Neural cell (in vitro differentiated cells): Measurements from ENCODE around the gene AQP3. TPM values are rescaled to one million over a fixed set of nuclear protein-coding genes. Genes with fewer than 3 reads are reported as not detected.
"Not testable (repeated sequence)": the region's sequence is repeated elsewhere in the genome, so short reads cannot be mapped to it uniquely, and the experiment has no call there.

Experiments used
- H2AFZ ChIP-seq: fragments of 200-600, 300-800 bp; sonication (generic), shearing (Covaris generic); 2 replicates; pipeline ENCODE4 v1.6.0; 2014; ENCODE audit warnings: low read depth, mild to moderate bottlenecking, antibody characterized with exemption, low read length, moderate library complexity
- H3F3A ChIP-seq: fragments of 200-600 bp; shearing (Covaris generic); 2 replicates; pipeline ENCODE4 v1.6.1; 2016; ENCODE audit warnings: mild to moderate bottlenecking, moderate library complexity, mixed read lengths, antibody characterized with exemption, low read length; ENCODE audit not compliant: insufficient read depth, poor library complexity, severe bottlenecking
- H3K27ac ChIP-seq: fragments of 200-600, 300-800 bp; sonication (generic), shearing (Covaris generic); 2 replicates; pipeline ENCODE4 v1.5.1; 2014; ENCODE audit warnings: mild to moderate bottlenecking, low read length, moderate library complexity
- H3K27me3 ChIP-seq: fragments of 300-800, 200-600 bp; sonication (generic), shearing (Covaris generic); 2 replicates; pipeline ENCODE4 v1.6.0; 2014; ENCODE audit warnings: mild to moderate bottlenecking, low read depth, low read length, moderate library complexity; ENCODE audit not compliant: insufficient read depth
- H3K36me3 ChIP-seq: fragments of 300-800, 200-600 bp; sonication (generic), shearing (Covaris generic); 2 replicates; pipeline ENCODE4 v1.5.1; 2014; ENCODE audit warnings: mild to moderate bottlenecking, antibody characterized with exemption, low read length, moderate library complexity; ENCODE audit not compliant: insufficient read depth
- H3K4me2 ChIP-seq: fragments of 300-800, 200-600 bp; sonication (generic), shearing (Covaris generic); 2 replicates; pipeline ENCODE4 v1.6.0; 2014; ENCODE audit warnings: mild to moderate bottlenecking, low read length
- H3K4me3 ChIP-seq: fragments of 300-800, 200-600 bp; sonication (generic), shearing (Covaris generic); 2 replicates; pipeline ENCODE4 v1.5.1; 2014; ENCODE audit warnings: mild to moderate bottlenecking, low read length, moderate library complexity
- H3K79me2 ChIP-seq: fragments of 200-600 bp; shearing (Covaris generic); replicated peaks from 2 replicates; pipeline ENCODE4 v1.6.0; 2014; ENCODE audit warnings: mild to moderate bottlenecking, low read length, moderate library complexity; ENCODE audit not compliant: insufficient read depth
- H3K9ac ChIP-seq: fragments of 300-800, 200-600 bp; sonication (generic), shearing (Covaris generic); 2 replicates; pipeline ENCODE4 v1.6.1; 2016; ENCODE audit warnings: mild to moderate bottlenecking, low read length, mixed read lengths
- H3K9me2 ChIP-seq: fragments of 200-600 bp; shearing (Covaris generic); 2 replicates; pipeline ENCODE4 v1.6.1; 2016; ENCODE audit warnings: mild to moderate bottlenecking, low read length, mixed read lengths; ENCODE audit not compliant: insufficient read depth
- H3K9me3 ChIP-seq: fragments of 200-600, 300-800 bp; sonication (generic), shearing (Covaris generic); 2 replicates; pipeline ENCODE4 v1.6.1; 2016; ENCODE audit warnings: mild to moderate bottlenecking, mixed run types, low read length, moderate library complexity, mixed read lengths
- H4K20me1 ChIP-seq: fragments of 200-600 bp; shearing (Covaris generic); 2 replicates; pipeline ENCODE4 v1.6.1; 2016; ENCODE audit warnings: mild to moderate bottlenecking, mixed run types; ENCODE audit not compliant: insufficient read depth
- CTCF ChIP-seq: fragments of 450-650 bp; IDR thresholded peaks from 2 replicates; pipeline ENCODE4 v1.5.1; 2014; ENCODE audit warnings: antibody characterized with exemption, mild to moderate bottlenecking, moderate library complexity; ENCODE audit not compliant: poor library complexity, severe bottlenecking
- EP300 ChIP-seq: fragments of 450-650 bp; conservative IDR thresholded peaks from 2 replicates; pipeline ENCODE4 v1.6.1; 2014; ENCODE audit warnings: antibody characterized with exemption, mild to moderate bottlenecking, moderate library complexity; ENCODE audit not compliant: poor library complexity, severe bottlenecking
- EZH2 ChIP-seq: fragments of 200-600, 300-800 bp; shearing (Covaris generic), sonication (generic); IDR thresholded peaks from 2 replicates; pipeline ENCODE4 v1.6.1; 2014; ENCODE audit warnings: antibody characterized with exemption, low read length, borderline replicate concordance, mild to moderate bottlenecking; ENCODE audit not compliant: insufficient read depth, poor library complexity, severe bottlenecking
- MXI1 ChIP-seq: fragments of 450-650 bp; conservative IDR thresholded peaks from 2 replicates; pipeline ENCODE4 v1.6.1; 2014; ENCODE audit warnings: antibody characterized with exemption, mild to moderate bottlenecking; ENCODE audit not compliant: poor library complexity, severe bottlenecking
- POLR2AphosphoS5 ChIP-seq: IDR thresholded peaks from 2 replicates; pipeline ENCODE4 v1.6.1; 2012
- REST ChIP-seq: IDR thresholded peaks from 2 replicates; pipeline ENCODE4 v1.6.1; 2012; ENCODE audit warnings: borderline replicate concordance
- SMC3 ChIP-seq: fragments of 450-650 bp; conservative IDR thresholded peaks from 2 replicates; pipeline ENCODE4 v1.6.1; 2014; ENCODE audit warnings: antibody characterized with exemption, mild to moderate bottlenecking, moderate library complexity; ENCODE audit not compliant: poor library complexity
- polyA plus RNA-seq: library from polyadenylated mRNA; depleted of rRNA; stranded (reverse); fragments of >200 nt; gene quantifications from 2 replicates; pipeline ENCODE4 v1.2.3, GENCODE V29; 2014

Gene AQP3
- polyA plus RNA-seq, 1 donor from 2014 or later = not detected

- not testable (repeated sequence) for H3K4me3 ChIP-seq, H3K9ac ChIP-seq, H4K20me1 ChIP-seq, H2AFZ ChIP-seq, H3K27me3 ChIP-seq, H3K36me3 ChIP-seq, H3F3A ChIP-seq, H3K79me2 ChIP-seq, H3K9me2 ChIP-seq, H3K27ac ChIP-seq, H3K9me3 ChIP-seq, H3K4me2 ChIP-seq
These were observed 37.9 kb upstream of the AQP3 start for GRCh38 chr9:33485312-33485711.

DNA sequence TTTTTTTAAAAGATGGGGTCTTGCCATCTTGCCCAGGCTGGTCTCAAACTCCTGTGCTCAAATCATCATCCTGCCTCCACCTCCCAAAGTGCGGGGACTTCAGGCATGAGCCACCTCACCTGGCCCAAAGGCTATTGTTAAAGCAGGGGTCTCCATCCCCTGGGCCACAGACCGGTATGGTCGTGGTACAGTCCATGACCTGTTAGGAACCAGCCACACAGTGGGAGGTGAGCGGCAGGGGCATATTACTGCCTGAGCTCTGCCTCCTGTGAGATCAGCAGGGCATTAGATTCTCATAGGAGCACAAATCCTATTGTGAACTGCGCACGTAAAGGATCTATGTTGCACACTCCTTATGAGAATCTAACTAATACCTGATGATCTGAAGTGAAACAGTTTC, 33.6 kb upstream of the AQP3 start:
- Histone ChIP-seq H3K36me3 (no peaks in the 10 kb centered on the region), H3K9me3 (no peaks in the 10 kb centered on the region), H3K27me3 (no peaks in the 10 kb centered on the region), H4K20me1 (no peaks in the 10 kb centered on the region), H3K4me3 (no peak overlapping the region), H2AFZ (no peak overlapping the region), H3K9me2 (no peaks in the 10 kb centered on the region), H3K4me2 (no peak overlapping the region), H3K9ac (no peak overlapping the region), H3K27ac (no peak overlapping the region), H3F3A (no peaks in the 10 kb centered on the region), H3K79me2 (no peaks in the 10 kb centered on the region)
- no peak for TF ChIP-seq EZH2
- no peak for TF ChIP-seq EP300

- Histone ChIP-seq H4K20me1 (no peaks in the 10 kb centered on the region), H3K27ac (no peak overlapping the region), H3K4me3 (no peak overlapping the region), H3K27me3 (no peaks in the 10 kb centered on the region), H3K79me2 (no peaks in the 10 kb centered on the region), H3K9me2 (no peaks in the 10 kb centered on the region), H3K36me3 (no peaks in the 10 kb centered on the region), H3K9me3 (no peaks in the 10 kb centered on the region), H3F3A (no peaks in the 10 kb centered on the region), H3K4me2 (no peak overlapping the region), H3K9ac (no peak overlapping the region), H2AFZ (no peak overlapping the region)
- TF ChIP-seq SMC3 (no peak), EP300 (no peak), CTCF (no peak), EZH2 (no peak), MXI1 (no peak), POLR2AphosphoS5 (no peak), REST (no peak)
These were observed 32.7 kb upstream of the AQP3 start for GRCh38 chr9:33480106-33480505.
